GM18907 (cell line): ENCODE results near the gene SYTL5.
A peak's percentile ranks its signal among the peaks of the same experiment; 100 is the strongest.

ENCODE experiments used
- ATAC-seq: cut with Tn5 transposase; IDR thresholded peaks from one replicate; pipeline ENCODE4 v1.9.1; 2021; ENCODE audit warnings: mild to moderate bottlenecking, moderate library complexity; ENCODE audit not compliant: unreplicated experiment

SYTL5 gene

DNA sequence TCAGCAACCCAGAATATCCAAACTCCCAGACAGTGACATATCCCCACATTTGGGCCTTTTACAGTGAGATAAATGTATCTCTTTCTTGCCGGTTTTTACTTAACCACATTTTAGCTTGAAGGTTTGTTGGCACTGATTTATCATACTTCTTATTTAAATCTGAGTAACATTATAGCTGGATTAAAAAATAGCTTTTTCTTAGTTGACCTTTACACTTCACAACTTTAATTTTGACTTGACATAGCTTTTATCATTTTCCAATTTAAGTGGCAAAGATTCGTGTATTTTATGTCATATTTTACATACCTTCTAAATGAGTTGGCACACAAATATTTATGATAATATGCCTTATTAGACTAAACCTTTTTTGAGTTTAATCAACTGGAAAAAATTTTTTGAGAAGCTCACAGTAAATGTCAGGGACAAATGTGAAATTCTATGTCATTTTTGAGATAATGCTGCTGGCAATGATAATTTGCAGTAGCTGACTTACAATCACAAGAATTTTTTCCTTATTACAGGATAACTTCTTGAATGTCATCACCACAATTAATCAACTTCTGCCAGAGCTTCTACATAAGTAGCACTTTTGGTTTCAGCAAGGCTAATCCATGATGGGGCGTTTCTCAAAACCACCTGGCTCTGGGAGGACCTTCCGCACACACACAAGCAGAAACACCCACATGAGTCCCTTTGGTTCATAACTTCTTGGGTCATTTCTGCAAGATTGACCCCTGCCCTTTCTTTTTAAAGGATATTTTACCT is 80.3 kb downstream of the SYTL5 start:
- no peak for ATAC-seq

DNA sequence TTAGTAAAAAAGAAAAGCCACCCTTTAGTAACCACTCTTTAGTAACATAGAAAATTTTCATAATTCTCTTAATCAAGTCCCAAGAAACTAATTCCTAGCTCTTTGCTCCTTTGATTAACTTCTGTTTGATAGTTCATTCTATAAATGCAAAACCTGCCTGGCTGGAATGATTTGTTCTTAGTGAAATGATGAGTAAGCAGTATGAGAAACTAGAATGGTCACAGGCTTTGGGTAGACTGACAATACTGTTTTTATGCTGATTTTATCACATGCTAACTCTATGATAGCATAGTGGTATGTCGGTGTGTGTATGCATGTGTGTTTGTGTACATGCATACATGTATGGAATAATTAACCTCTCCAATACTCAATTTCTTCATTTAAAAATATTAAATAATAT is 81.2 kb downstream of the SYTL5 start:
- no peak for ATAC-seq

DNA sequence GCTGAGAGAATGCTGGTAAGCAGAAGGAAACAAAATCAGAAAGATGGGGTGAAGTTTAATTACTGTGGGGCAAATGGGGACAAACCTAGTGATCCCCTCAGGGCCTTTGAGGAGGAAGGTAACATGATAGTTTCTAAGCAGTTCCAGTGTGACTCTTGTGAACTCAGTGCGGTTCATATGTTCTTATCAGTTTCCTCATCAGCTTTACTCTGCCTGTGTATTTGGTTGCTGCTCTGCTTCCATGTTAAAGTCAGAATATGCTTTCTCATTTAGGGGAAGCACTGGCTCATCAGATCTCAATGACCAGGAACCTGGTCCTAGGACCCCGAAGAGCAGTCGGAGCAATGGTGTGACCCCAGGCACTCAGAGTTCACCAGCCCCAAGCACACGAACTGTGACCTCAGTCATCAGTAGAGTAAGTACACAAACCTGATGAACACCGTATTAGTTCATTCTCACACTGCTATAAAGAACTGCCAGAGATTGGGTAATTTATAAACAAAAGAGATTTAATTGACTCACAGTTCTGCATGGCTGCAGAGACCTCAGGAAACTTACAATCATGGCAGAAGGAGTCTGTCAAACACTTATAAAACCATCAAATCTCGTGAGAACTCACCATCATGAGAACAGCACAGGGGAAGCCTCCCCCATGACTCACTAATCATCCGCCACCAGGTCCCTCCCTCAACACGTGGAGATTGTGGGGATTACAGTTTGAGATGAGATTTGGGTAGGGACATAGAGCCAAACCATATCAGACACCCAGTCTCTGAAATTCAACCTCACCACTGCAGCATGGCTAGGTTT is 83.0 kb downstream of the SYTL5 start:
- ATAC-seq, result no peak

DNA sequence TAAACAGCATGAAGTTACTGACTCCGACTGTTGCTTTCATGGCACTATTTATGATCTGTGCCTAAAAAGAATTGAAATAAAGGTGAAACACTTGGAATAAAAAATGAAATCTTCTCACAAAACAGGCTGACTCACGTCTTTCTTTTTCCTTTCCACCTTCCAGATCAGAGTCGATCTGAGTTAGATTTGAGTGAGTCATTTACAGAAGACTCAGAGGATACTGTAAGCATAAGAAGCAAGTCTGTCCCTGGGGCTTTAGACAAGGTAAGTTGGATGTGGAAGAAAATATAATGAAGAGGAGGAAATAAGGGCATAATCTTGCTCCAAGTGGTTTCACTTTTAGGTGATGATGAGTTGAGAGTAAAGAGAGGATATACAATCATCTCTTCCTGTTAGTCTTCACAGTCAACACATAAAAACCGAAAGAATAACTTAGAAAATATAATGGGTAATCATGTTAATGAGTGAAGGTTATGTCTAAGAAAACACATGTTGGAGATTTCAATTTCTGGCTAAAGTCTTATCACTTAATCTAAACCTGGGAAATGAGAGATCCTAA is 89.7 kb downstream of the SYTL5 start:
- ATAC-seq, result no peak

DNA sequence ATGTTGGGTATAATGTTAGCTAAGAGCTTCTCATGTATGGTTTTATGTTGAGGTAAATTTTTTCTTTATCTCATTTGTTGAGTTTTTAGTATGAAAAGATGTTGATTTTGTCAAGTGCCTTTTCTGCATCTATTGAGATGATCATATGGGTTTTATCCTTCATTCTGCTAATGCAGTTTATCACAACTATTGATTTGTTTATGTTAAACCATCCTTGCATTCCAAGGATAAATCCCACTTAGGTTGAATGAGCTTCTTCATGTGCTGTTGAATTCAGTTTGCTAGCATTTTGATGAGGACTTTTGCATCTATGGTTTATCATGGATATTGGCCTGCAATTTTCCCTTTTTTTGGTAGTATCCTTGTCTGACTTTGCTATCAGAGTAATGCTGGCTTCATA is 93.3 kb downstream of the SYTL5 start:
- no peak for ATAC-seq

DNA sequence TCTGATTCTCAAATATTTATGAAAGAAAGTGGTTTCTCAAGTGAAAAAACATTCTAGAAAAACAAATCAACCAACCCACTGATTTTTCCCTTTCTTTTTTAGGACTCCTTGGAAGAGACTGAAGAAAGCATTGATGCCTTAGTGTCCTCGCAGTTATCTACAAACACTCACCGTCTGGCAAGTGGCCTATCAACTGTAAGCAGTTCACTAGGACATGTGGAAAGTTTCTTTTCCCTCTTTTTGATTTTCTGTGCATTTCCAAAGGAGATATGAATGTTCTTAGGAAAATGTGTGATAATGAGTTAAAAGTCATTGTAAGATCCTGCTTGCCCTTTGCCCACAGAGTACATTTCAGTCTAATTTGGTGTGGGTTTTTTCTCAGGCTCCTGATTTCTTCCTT is 95.9 kb downstream of the SYTL5 start:
- ATAC-seq, result no peak

DNA sequence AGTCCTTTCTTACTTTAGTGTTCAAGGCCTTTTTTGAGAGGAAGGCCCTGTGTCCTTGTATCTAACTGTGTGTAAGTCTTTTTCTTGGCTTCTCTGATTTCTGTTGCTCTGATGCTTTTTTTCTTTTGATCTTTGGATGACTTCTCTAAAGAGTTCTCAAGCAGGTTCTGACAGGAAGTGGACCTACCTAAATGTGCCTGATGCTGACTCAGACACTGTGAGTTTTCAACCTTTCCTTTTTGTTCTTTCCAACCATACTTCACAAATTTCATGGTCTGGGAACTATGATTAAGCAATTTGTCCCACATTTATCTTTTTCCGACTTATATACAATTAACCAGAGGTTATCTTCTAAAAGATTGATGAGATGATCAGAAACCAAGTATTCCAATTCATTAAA is 96.5 kb downstream of the SYTL5 start:
- ATAC-seq, result no peak

DNA sequence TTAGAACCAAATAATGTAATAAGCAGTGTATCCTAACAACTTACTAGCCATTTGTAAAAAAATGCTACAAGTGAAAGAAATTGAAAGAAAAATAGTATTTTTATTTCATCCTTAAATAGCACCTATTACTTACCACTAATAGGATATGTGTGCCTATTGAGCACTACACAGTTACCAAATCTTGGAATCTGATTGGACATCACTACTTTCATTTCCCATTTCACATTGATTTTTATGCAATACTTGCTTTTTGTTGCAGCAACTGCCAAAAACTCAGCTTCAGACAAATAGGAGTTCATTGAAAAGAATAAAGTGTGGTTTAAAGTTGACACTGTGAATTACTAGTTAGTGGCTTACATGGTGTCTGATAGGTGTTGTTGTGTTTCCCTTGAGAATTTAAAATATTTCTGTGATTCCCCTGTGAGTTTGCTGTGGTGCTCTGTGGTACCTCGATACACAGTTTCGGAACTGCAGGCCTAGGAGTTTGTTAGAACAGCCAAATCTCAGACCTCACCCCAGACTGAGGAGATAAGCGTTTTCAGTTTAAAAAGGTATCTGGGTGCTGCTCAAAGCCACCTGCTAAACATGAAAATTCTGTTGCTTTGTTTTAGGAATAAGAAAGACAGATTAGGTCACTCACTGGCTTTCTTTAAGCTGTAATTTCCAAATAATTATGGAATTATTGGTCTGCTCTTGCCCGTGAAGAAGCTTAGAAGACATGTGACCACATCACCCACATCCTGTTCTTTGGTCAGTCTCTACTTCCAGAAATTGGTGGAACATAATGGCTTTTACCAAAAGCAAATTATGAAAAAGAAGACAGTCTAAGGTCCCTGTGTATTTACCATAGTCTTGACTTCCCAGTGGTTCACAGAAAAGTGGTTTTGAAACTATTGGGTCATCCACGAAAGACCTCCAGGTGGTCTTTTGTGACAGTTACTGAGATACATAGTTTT is 97.8 kb downstream of the SYTL5 start:
- peak; percentile 82 for ATAC-seq

DNA sequence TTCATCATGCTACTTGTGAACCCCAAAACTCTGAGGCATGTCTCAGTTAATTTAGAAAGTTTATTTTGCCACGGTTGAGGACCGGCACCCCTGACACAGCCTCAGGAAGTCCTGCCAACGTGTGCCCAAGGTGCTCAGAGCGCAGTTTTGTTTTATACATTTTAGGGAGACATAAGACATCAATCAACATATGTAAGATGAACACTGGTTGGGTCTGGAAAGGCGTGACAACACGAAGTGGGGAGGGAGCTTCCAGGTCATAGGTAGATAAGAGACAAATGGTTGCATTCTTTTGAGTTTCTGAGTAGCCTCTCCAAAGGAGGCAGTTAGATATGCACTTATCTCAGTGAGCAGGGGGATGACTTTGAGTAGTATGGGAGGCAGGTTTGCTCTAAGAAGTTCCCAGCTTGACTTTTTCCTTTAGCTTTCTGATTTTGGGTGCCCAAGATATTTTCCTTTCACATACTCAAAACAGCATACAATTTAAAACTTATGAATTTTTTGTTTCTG is 98.9 kb downstream of the SYTL5 start:
- ATAC-seq, result no peak

DNA sequence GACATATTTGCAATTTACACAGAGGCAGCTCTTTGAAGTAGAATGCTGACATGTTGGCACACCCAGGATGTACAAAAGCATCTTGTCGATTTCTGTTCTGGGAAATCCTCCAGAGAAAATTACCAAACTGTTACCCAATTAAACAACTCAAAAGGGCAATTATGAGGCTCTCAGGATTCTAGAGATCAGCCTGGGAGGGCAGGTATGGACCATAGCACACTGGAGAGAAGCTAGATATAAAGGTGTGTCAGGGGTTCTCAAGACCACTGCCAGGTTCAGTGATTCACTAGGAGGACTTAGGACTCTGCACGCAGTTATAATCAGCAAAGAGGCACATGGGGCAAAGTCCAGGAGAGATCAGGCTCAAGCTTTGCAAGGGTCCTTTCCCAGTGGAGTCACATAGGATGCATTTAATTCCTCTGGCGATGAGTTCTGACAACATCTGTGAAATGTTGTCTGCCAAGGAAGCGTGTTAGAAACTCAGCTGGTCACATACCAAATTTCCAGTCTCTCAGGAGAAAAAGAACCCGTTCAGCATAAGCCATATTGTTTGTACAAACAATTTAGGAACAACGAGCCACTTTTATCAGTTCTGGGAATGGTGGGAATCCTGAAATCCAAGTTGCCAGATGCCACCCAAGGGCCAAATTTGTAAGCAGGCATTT is 100.8 kb downstream of the SYTL5 start:
- ATAC-seq, result no peak

DNA sequence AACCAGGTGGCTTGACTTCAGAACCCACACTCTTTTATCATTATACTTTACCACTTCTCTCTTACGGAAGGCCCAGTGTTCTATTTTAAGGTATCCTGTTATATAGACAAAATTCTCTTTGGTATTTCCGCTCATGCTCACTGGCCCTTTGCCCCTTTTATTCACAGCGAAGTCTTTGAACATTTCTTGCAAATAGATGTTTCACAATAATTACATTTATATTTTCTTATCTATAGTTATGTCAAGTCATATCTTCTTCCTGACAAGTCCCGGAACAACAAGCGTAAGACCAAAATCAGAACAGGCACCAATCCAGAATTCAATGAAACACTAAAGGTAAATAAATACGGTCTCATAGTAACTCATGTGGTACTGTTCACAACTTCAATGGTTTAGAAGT is 102.0 kb downstream of the SYTL5 start:
- ATAC-seq, result no peak

DNA sequence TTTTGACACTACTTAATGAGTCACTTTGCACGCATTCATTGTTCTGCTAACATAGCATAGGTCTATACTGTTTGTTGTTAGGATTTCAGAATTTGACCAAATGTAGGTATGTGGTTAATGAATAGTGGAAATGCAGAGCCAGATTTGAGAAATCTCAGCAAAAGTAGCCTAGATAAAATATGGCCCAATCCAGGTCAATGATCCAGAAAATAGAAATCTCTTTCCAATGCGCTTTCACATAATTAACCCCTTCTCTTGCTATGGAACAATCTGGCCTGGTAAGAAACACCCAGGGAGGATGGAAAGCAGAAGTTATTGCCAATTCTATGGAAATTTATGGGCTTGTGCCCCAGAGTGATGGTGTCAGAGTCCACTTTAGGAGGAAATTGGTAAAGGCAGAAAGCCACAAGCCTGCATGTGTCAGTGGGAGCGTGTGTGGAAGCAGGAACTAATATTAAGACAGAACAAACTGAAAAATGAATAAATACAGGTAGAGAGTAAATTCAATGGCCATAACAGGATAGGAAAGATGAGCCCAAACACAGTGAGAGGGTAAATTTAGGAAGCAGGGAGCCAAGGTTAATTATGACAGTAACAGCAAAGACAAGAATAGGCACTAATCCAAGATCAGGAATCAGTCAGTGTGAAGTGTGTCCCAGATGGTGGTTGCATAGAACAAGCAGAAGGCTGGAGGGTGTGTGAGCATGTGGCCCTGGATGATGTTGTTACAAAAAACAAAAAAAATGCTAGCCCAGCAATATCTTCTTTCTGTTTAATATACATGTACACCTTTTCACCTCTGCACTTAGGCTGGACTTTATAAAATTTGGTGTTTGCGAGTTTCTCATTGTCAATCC is 102.9 kb downstream of the SYTL5 start:
- ATAC-seq, result no peak

DNA sequence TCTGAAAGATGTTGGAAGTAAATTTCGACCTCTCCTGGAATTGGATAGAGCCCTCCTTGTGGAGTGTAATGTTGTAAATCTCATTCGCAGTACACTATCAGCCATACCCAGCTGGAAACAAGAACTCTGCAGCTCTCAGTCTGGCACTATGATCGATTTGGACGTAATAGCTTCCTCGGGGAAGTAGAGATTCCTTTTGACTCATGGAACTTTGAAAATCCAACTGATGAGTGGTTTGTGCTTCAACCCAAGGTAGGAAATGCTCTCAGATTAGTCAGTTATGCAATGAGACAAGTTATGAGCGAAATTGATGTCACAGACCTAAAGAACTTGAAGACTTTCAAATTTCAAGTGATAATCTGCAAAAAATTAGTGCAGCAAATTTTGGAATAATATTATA is 103.9 kb downstream of the SYTL5 start:
- ATAC-seq, result no peak

DNA sequence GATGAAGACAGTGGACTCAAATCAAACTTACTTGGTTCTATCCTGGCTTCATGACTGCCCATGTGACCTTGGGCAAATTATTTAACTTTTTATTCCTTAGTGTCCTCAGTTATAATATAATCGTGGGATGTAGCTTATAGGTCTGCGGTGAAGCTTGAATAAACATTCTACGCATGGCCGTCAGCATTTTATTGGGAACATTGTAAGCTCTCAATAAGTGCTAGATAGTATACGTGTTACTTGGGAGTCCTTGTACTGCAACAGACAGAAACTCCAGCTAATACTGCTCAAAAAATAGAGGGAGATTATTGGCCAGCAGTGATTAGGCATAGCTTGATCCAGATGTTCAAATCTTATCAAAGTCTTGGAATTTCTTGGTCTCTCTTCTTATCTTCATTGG is 104.8 kb downstream of the SYTL5 start:
- no peak for ATAC-seq

DNA sequence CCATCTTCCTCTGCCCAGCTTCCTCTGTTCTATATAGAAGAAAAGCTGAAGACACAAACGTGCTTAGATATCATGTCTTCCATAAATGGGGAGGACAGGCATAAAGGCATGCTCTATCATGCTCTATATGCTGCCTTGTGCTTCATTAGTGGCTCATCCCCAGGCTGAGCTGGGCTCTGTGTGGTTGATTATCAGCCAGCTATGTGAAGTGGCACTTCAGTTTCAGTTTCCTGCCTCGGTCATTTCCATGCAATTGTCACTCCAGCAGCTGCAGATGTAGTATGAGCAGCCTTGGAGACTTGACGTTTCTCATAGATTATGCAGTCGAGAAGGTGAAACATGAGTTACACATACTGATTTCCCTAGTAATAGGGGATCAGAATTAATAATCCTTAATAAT is 106.2 kb downstream of the SYTL5 start:
- peak; percentile 97 for ATAC-seq

DNA sequence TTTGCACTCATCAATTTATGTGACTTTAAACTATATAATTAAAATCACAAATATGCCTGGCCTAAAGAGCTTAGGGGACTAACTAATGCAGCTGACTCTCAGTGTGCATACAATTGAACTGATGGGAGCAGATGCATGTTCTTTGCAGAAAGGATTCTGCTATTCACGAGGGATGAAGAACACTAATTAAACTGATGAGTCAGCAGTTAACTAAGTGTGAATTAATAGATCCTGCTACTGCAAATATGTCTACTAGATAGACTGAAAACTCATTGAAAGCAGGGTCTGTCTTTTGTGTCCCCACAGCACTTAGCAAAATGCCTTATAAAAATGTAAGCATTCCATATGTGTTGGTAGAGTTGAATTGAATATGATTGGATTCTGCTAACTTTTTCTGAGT is 110.4 kb downstream of the SYTL5 start:
- no peak for ATAC-seq

DNA sequence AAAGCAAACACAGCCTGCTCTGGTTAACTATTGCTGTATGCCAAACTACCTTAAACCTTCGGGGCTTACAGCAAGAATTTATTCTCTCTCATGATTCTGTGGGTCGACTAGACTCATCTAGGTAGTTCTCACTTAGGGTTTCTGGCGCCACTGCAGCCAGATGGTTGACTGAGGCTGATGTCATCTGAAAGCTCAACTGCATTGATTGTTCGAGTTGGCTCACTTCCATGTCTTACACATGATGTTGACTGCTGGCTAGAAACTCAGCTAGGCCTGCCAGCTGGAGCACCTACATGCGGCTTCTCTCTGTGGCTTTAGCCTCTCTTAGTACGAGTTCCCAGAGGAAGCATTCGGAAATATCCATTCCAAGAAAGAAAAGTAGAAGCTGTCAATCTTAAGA is 111.1 kb downstream of the SYTL5 start:
- no peak for ATAC-seq

DNA sequence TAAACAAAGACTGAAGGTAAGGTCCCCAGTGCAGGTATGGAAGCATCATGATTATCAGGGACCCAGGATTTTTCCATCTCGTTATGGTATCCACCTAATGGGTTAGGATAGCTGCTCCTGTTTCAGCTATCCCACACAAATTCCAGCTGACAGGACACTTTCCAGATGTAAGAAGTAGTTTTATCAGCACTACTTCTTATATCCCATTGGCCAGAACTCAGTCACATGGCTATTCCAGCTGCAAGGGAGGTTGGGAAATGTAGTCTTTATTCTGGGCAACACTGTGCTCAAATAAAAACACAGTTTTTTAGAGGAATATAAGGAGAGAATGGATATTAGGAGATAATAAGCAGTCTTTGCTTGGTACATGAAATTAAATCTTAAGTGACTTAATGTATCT is 117.6 kb downstream of the SYTL5 start:
- ATAC-seq, result no peak

DNA sequence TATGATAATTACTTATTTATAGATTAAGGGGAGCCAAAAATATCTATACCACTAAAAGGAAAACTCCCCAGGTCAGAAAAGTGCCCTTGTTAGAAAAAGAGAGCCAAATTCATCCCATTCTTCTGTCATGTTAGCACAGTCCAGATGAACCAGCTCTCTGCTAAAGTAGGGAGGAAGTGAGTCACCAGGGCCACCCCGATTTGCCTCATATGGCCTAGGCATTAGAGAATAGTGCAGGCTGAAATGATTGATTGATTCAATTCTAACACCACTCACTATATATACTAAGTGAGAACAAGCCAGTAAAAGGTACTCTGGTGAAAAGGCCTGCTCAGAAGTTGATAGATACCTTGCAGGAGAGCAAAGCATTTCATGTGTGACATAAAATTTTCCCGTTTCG is 119.8 kb downstream of the SYTL5 start:
- ATAC-seq, result no peak
